Neural cell (in vitro differentiated cells): ENCODE data around the gene ADARB2. TPM values are rescaled to one million over a fixed set of nuclear protein-coding genes. Genes with fewer than 3 reads are reported as not detected.

Source experiments
- H2AFZ ChIP-seq: fragments of 200-600, 300-800 bp; sonication (generic), shearing (Covaris generic); 2 replicates; pipeline ENCODE4 v1.6.0; 2014; ENCODE audit warnings: low read depth, mild to moderate bottlenecking, antibody characterized with exemption, low read length, moderate library complexity
- H3F3A ChIP-seq: fragments of 200-600 bp; shearing (Covaris generic); 2 replicates; pipeline ENCODE4 v1.6.1; 2016; ENCODE audit warnings: mild to moderate bottlenecking, moderate library complexity, mixed read lengths, antibody characterized with exemption, low read length; ENCODE audit not compliant: insufficient read depth, poor library complexity, severe bottlenecking
- H3K27ac ChIP-seq: fragments of 200-600, 300-800 bp; sonication (generic), shearing (Covaris generic); 2 replicates; pipeline ENCODE4 v1.5.1; 2014; ENCODE audit warnings: mild to moderate bottlenecking, low read length, moderate library complexity
- H3K27me3 ChIP-seq: fragments of 300-800, 200-600 bp; sonication (generic), shearing (Covaris generic); 2 replicates; pipeline ENCODE4 v1.6.0; 2014; ENCODE audit warnings: mild to moderate bottlenecking, low read depth, low read length, moderate library complexity; ENCODE audit not compliant: insufficient read depth
- H3K36me3 ChIP-seq: fragments of 300-800, 200-600 bp; sonication (generic), shearing (Covaris generic); 2 replicates; pipeline ENCODE4 v1.5.1; 2014; ENCODE audit warnings: mild to moderate bottlenecking, antibody characterized with exemption, low read length, moderate library complexity; ENCODE audit not compliant: insufficient read depth
- H3K4me2 ChIP-seq: fragments of 300-800, 200-600 bp; sonication (generic), shearing (Covaris generic); 2 replicates; pipeline ENCODE4 v1.6.0; 2014; ENCODE audit warnings: mild to moderate bottlenecking, low read length
- H3K4me3 ChIP-seq: fragments of 300-800, 200-600 bp; sonication (generic), shearing (Covaris generic); 2 replicates; pipeline ENCODE4 v1.5.1; 2014; ENCODE audit warnings: mild to moderate bottlenecking, low read length, moderate library complexity
- H3K79me2 ChIP-seq: fragments of 200-600 bp; shearing (Covaris generic); replicated peaks from 2 replicates; pipeline ENCODE4 v1.6.0; 2014; ENCODE audit warnings: mild to moderate bottlenecking, low read length, moderate library complexity; ENCODE audit not compliant: insufficient read depth
- H3K9ac ChIP-seq: fragments of 300-800, 200-600 bp; sonication (generic), shearing (Covaris generic); 2 replicates; pipeline ENCODE4 v1.6.1; 2016; ENCODE audit warnings: mild to moderate bottlenecking, low read length, mixed read lengths
- H3K9me2 ChIP-seq: fragments of 200-600 bp; shearing (Covaris generic); 2 replicates; pipeline ENCODE4 v1.6.1; 2016; ENCODE audit warnings: mild to moderate bottlenecking, low read length, mixed read lengths; ENCODE audit not compliant: insufficient read depth
- H3K9me3 ChIP-seq: fragments of 200-600, 300-800 bp; sonication (generic), shearing (Covaris generic); 2 replicates; pipeline ENCODE4 v1.6.1; 2016; ENCODE audit warnings: mild to moderate bottlenecking, mixed run types, low read length, moderate library complexity, mixed read lengths
- H4K20me1 ChIP-seq: fragments of 200-600 bp; shearing (Covaris generic); 2 replicates; pipeline ENCODE4 v1.6.1; 2016; ENCODE audit warnings: mild to moderate bottlenecking, mixed run types; ENCODE audit not compliant: insufficient read depth
- CTCF ChIP-seq: fragments of 450-650 bp; IDR thresholded peaks from 2 replicates; pipeline ENCODE4 v1.5.1; 2014; ENCODE audit warnings: antibody characterized with exemption, mild to moderate bottlenecking, moderate library complexity; ENCODE audit not compliant: poor library complexity, severe bottlenecking
- EP300 ChIP-seq: fragments of 450-650 bp; conservative IDR thresholded peaks from 2 replicates; pipeline ENCODE4 v1.6.1; 2014; ENCODE audit warnings: antibody characterized with exemption, mild to moderate bottlenecking, moderate library complexity; ENCODE audit not compliant: poor library complexity, severe bottlenecking
- EZH2 ChIP-seq: fragments of 200-600, 300-800 bp; shearing (Covaris generic), sonication (generic); IDR thresholded peaks from 2 replicates; pipeline ENCODE4 v1.6.1; 2014; ENCODE audit warnings: antibody characterized with exemption, low read length, borderline replicate concordance, mild to moderate bottlenecking; ENCODE audit not compliant: insufficient read depth, poor library complexity, severe bottlenecking
- MXI1 ChIP-seq: fragments of 450-650 bp; conservative IDR thresholded peaks from 2 replicates; pipeline ENCODE4 v1.6.1; 2014; ENCODE audit warnings: antibody characterized with exemption, mild to moderate bottlenecking; ENCODE audit not compliant: poor library complexity, severe bottlenecking
- POLR2AphosphoS5 ChIP-seq: IDR thresholded peaks from 2 replicates; pipeline ENCODE4 v1.6.1; 2012
- RAD21 ChIP-seq: fragments of 450-650 bp; conservative IDR thresholded peaks from 2 replicates; pipeline ENCODE4 v1.6.1; 2014; ENCODE audit warnings: antibody characterized with exemption, mild to moderate bottlenecking, moderate library complexity
- REST ChIP-seq: IDR thresholded peaks from 2 replicates; pipeline ENCODE4 v1.6.1; 2012; ENCODE audit warnings: borderline replicate concordance
- SMC3 ChIP-seq: fragments of 450-650 bp; conservative IDR thresholded peaks from 2 replicates; pipeline ENCODE4 v1.6.1; 2014; ENCODE audit warnings: antibody characterized with exemption, mild to moderate bottlenecking, moderate library complexity; ENCODE audit not compliant: poor library complexity
- TAF1 ChIP-seq: IDR thresholded peaks from 2 replicates; pipeline ENCODE4 v1.6.1; 2012; ENCODE audit warnings: low read depth
- polyA plus RNA-seq: library from polyadenylated mRNA; depleted of rRNA; stranded (reverse); fragments of >200 nt; gene quantifications from 2 replicates; pipeline ENCODE4 v1.2.3, GENCODE V29; 2014

ADARB2 gene
- polyA plus RNA-seq, 1 donor from 2014 or later: 3.6 TPM

DNA sequence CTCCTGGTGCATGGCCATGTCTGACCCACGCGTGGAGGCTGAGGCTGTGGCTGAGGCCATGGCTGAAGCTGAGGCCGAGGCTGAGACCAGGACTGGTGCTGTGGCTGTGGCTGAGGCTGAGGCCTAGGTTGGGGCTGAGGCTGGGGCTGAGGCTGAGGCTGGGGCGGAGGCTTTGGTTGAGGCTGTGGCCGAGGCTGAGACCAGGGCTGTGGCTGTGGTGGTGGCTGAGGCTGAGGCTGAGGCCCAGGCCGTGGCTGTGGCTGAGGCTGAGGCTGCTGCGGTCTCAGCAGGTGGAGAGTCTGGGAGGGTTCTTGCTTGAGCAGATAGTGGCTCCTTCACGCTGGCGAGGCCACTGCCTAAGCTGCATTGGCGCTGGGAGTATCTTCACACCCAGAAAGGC lies 604.7 kb downstream of the ADARB2 start:
- TF ChIP-seq TAF1: no peak
- TF ChIP-seq MXI1: no peak
- TF ChIP-seq EP300: no peak
- no peak for TF ChIP-seq RAD21
- TF ChIP-seq REST: no peak
- Histone ChIP-seq H4K20me1 (no peaks in the 10 kb centered on the region), H3K9ac (no peak overlapping the region), H3K4me2 (no peak overlapping the region), H3K27ac (no peak overlapping the region), H3K36me3 (peaks cover 5% of the 10 kb centered on the region), H3K27me3 (no peaks in the 10 kb centered on the region), H3K9me3 (no peaks in the 10 kb centered on the region), H2AFZ (no peak overlapping the region), H3K79me2 (no peaks in the 10 kb centered on the region), H3K4me3 (no peak overlapping the region), H3F3A (no peaks in the 10 kb centered on the region), H3K9me2 (no peaks in the 10 kb centered on the region)

DNA sequence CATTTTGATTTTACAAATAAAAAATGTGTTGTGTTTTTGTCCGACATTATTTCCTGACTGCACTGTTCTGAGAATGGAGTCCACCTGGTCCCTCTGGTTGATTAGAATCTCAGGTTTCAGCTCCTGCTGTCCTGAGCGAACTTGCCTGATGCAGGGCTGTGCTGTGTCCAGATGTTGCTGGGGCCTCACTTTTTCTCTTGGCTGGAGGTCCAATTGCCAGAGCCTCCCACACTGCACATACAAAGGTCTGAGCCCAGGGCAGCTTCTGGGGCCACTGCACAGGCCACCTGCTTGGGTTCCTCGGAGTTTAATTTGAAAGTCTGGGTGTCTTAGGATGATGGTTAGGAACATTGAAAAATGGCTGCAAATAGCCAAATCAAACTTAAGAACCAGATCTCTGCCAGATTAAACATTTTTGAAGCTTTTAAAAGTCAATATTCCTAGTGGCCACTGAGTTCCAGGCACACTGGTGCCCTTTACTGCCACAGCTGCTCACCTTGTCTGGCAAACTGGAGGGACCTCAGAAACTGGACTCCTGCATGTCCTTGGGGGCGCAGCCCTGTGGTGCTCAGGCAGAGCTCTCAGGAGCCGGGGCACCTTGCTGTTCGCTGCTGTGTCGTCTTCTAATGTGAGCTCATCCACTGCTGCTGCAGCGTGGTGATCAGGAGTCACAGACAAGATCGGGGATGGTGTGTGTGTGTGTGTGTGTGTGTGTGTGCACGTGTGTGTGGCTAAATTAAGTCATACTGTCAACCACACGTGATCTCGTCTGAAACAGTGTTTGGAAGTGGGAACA lies 606.1 kb downstream of the ADARB2 start:
- Histone ChIP-seq H2AFZ (no peak overlapping the region), H3K79me2 (no peaks in the 10 kb centered on the region), H3K27me3 (no peaks in the 10 kb centered on the region), H3K9me2 (no peaks in the 10 kb centered on the region), H3K9me3 (no peaks in the 10 kb centered on the region), H3F3A (no peaks in the 10 kb centered on the region), H4K20me1 (no peaks in the 10 kb centered on the region), H3K4me2 (no peak overlapping the region), H3K9ac (no peak overlapping the region), H3K4me3 (no peak overlapping the region), H3K36me3 (peaks cover 5% of the 10 kb centered on the region), H3K27ac (no peak overlapping the region)
- no peak for TF ChIP-seq RAD21
- no peak for TF ChIP-seq TAF1
- no peak for TF ChIP-seq EP300
- TF ChIP-seq MXI1: no peak
- TF ChIP-seq EZH2: no peak
- TF ChIP-seq POLR2AphosphoS5: no peak
- TF ChIP-seq SMC3: no peak

DNA sequence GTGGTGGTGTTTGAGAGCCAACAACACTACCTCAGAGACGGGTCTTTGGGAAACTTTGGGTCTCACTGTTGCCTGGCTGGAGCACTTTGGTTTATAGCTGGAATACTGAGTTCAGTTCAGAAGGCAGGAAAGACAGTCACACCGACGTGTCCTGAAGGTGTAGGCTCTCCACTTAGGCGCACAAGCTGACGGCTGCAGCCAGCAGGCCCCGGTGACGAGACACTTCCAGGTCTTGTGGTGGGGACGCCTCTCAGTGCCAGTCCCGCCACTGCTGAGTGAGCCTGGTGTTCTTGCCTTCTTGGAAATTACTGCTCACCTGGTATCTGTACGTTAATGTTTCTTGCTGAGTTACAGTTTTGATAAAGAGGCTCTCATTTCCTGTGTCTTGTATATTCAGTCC lies 607.1 kb downstream of the ADARB2 start:
- no peak overlapping the region for H3K4me2 ChIP-seq
- TF ChIP-seq CTCF (no peak), POLR2AphosphoS5 (no peak), REST (no peak), RAD21 (no peak), TAF1 (no peak)
- no peaks in the 10 kb centered on the region for H3K79me2 ChIP-seq
- H3K27ac ChIP-seq: no peak overlapping the region
- no peaks in the 10 kb centered on the region for H3K9me2 ChIP-seq
- peaks cover 5% of the 10 kb centered on the region for H3K36me3 ChIP-seq
- no peaks in the 10 kb centered on the region for H3F3A ChIP-seq
- no peaks in the 10 kb centered on the region for H4K20me1 ChIP-seq
- H3K4me3 ChIP-seq: no peak overlapping the region
- H3K27me3 ChIP-seq: no peaks in the 10 kb centered on the region
- no peak overlapping the region for H2AFZ ChIP-seq
- no peak overlapping the region for H3K9ac ChIP-seq
- H3K9me3 ChIP-seq: no peaks in the 10 kb centered on the region
